OCI-LY3 (cell line): ENCODE results near the gene CYP2D6.

Experiments used
- EZH2phosphoT487 ChIP-seq: fragments of 200-600 bp; shearing (Covaris generic); IDR thresholded peaks from 2 replicates; pipeline ENCODE4 v1.6.1; 2018; ENCODE audit warnings: antibody characterized with exemption, mixed run types, low read depth
- TF ChIP-seq, protein P1 (sequence below): fragments of 200-600, 300-600 bp; sonication (generic); IDR thresholded peaks from 2 replicates; pipeline ENCODE4 v1.5.1; 2014; ENCODE audit warnings: antibody characterized with exemption, low read length, low read depth

DNA sequence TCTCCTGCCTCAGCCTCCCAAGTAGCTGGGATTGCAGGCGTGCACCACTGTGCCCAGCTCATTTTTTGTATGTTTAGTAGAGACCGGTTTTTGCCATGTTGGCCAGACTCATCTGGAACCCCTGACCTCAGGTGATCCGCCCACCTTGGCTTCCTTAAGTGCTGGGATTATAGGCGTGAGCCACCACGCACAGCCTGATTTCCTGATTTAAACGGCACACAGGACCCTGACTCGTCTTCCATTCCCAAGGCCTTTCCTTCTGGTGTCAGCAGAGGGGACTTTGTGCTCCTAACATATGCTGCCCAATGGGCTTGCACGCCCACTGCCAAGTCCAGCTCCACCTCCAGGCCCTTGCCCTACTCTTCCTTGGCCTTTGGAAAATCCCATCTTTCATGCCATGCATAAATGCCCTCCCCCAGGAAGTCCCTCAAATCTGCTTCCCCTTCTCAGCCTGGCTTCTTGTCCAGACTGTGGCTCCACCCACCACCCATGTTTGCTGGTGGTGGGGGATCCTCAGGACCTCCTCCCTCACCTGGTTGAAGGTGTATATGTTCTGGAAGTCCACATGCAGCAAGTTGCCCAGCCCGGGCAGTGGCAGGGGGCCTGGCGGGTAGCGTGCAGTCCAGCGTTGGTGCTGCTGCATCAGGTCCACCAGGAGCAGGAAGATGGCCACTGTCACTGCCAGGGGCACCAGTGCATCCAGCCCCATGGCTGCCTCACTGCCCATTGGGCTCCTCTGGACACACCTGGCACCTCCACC lies 23.9 kb upstream of the CYP2D6 start:
- TF ChIP-seq, protein P1, sequence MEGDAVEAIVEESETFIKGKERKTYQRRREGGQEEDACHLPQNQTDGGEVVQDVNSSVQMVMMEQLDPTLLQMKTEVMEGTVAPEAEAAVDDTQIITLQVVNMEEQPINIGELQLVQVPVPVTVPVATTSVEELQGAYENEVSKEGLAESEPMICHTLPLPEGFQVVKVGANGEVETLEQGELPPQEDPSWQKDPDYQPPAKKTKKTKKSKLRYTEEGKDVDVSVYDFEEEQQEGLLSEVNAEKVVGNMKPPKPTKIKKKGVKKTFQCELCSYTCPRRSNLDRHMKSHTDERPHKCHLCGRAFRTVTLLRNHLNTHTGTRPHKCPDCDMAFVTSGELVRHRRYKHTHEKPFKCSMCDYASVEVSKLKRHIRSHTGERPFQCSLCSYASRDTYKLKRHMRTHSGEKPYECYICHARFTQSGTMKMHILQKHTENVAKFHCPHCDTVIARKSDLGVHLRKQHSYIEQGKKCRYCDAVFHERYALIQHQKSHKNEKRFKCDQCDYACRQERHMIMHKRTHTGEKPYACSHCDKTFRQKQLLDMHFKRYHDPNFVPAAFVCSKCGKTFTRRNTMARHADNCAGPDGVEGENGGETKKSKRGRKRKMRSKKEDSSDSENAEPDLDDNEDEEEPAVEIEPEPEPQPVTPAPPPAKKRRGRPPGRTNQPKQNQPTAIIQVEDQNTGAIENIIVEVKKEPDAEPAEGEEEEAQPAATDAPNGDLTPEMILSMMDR = no peak
- no peak for TF ChIP-seq EZH2phosphoT487
